Stimulated activated effector memory CD8-positive, alpha-beta T cell treated with anti-CD3 and anti-CD28 coated beads, Interleukin-12 subunit alpha, Interleukin-12 subunit beta, amount 100 ng/mL, for 72 hours (primary cell): ENCODE measurements around the gene RCOR2.

Source experiments
- ATAC-seq: fragments of 150-1000 bp; cut with Tn5 transposase; 2 replicates; pipeline ENCODE4 v1.10.0; 2021
- DNase-seq, 2 donors: peaks; one replicate each; pipeline ENCODE4 v3.0.0; 2021 to 2022; ENCODE audit warnings: low spot score in 2 of 2
- H3K27ac Mint-ChIP-seq: one replicate; pipeline ENCODE4 v1.8.0; 2022; ENCODE audit warnings: mild to moderate bottlenecking, mixed read lengths
- H3K36me3 Mint-ChIP-seq: one replicate; pipeline ENCODE4 v1.8.0; 2022; ENCODE audit warnings: mild to moderate bottlenecking, mixed read lengths
- H3K4me1 Mint-ChIP-seq: one replicate; pipeline ENCODE4 v1.8.0; 2022; ENCODE audit warnings: mixed read lengths
- H3K4me3 Mint-ChIP-seq: one replicate; pipeline ENCODE4 v1.8.0; 2022; ENCODE audit warnings: mild to moderate bottlenecking, mixed read lengths
- H3K9me3 Mint-ChIP-seq: one replicate; pipeline ENCODE4 v1.8.0; 2022; ENCODE audit warnings: mixed read lengths

RCOR2 gene

DNA sequence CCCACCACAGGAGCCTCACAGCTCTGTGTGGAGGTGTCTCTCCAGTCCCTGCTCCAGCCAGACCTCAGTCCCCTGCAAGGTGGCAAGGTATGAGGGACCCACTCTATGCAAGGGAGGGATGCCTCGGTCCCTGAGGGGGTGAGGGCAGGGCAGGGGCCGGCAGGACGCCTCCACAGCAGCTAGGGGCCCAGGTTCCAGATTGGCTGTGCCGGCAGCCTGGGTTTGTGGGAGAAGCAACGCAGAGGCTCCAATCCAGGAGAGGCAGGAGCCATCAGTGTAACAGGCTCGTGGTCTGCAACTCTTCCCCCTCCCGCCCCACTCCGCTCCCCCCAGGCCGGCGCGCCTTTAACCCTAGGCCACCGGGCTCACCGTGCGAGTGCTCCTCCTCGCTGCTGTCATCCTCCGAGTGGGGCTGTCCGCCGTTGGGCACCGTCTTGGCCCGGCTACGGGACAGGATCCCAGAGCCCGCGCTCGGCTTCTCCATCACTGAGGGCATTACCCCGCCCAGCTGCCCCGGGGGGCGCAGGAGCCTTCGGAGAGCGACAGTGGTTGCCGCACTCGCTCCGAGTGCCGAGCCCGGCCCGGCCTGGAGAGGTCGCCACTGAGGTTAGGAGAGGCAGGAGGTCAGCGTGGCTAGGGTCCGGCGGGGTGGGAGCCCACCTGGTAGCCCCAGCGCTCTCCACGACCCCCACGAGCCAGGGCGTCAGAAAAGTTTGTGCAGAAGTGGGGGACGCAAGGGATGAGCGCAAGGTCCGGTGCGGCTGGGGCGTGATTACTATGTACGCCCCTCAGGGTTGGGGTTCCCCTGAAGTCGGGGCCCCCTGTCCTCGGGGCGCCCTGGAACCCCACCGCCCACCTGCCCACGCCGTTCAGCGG is 765 bp downstream of the RCOR2 start:
- peaks cover 4% of the 10 kb centered on the region for H3K36me3 Mint-ChIP-seq
- peak overlapping the region; percentile 75 for H3K4me3 Mint-ChIP-seq
- DNase-seq (no peak), ATAC-seq (peak; percentile 36)
- H3K4me1 Mint-ChIP-seq, result peaks cover 17% of the 10 kb centered on the region
- H3K27ac Mint-ChIP-seq, result no peak overlapping the region
- no peaks in the 10 kb centered on the region for H3K9me3 Mint-ChIP-seq

DNA sequence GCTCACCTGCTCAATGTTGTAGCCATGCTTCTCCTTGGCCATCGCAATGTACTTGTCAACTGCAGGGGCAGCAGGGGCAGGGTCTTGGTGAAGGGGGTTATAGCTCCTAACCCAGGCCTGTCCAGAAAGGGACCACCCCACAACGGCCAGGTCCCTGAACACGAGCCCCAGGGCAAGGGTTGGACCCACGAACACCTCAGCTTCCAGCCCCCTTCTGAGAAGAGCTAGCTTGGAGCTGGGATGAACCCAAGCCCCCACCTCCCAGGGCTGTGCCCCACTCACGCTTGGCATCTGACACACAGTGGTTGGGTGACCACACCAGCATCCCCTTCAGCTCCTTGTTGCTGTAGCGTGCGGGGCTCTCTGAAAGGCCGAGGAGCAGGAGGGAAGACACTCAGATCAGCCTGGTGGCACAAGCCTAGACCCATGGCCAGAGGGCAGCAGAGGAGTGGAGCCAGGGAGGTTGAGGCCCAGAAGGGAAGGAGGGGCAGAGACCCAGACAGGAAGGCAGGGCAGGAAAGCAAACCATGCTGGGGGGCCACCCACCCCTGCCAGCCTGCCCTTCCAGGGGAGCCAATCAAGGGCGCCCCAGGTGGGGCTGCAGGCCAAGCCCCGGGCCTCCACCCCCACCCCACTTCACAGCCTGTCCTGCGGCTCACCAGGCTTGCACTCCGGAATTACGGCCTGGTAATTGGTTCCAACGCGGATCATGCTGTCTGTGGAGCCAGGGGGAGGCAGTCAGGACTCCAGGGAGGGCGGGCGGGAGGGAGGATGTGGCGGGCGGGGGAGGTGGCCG is 1.9 kb downstream of the RCOR2 start:
- ATAC-seq (no peak), DNase-seq (no peak)
- Mint-ChIP-seq H3K4me3 (no peak overlapping the region), H3K36me3 (peaks cover 14% of the 10 kb centered on the region), H3K9me3 (no peaks in the 10 kb centered on the region), H3K4me1 (peaks cover 17% of the 10 kb centered on the region), H3K27ac (peak overlapping the region; percentile 63)

DNA sequence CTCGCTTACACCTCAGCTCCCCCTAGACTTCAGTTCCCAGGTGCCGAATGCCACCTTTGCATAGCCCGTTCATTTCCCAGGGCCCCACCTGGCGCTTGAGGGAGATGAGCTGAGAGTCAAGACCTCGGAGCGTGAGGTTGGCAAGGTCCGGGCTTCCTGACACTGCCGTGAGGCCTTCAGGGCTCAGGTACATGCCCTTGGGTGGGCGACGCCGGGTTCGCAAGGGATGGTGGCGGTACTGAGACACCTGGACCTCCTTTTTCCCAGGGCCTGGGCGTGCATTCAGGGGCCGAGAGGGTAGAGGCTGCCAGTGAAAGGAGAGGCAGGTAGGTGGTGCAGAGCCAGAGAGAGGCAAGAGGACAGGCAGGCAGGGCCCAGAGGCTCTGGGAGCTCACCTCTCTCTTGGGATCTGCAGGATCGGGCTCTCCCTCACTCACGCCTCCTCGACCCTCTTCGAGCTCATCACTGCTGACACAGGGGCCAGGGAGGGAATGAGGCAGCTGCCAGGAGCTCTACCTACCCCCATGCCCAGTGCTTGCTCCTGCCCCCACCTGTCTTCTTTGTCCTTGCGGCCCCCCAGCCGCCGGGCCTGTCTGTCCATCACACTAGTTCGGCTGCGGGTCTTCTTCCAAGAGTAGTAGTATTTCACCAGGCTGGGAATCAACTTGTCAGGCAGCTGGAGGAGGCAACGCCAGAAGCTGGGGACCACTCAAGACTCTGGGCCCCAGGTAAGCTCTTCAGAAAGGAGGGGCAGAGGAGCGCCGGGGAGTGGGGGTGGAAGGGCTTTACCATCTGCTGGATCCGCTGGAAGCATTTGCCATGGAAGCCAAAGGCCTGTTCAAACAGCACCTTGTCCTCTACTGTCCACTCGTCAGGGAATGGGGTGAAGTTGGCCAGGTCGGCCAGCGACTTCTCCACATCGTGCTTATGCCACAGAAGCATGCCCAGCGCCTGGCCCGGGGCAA is 2.8 kb downstream of the RCOR2 start:
- DNase-seq (no peak), ATAC-seq (no peak)
- H3K4me3 Mint-ChIP-seq, result no peak overlapping the region
- no peak overlapping the region for H3K27ac Mint-ChIP-seq
- H3K9me3 Mint-ChIP-seq, result no peaks in the 10 kb centered on the region
- peaks cover 22% of the 10 kb centered on the region for H3K36me3 Mint-ChIP-seq
- peaks cover 17% of the 10 kb centered on the region for H3K4me1 Mint-ChIP-seq

DNA sequence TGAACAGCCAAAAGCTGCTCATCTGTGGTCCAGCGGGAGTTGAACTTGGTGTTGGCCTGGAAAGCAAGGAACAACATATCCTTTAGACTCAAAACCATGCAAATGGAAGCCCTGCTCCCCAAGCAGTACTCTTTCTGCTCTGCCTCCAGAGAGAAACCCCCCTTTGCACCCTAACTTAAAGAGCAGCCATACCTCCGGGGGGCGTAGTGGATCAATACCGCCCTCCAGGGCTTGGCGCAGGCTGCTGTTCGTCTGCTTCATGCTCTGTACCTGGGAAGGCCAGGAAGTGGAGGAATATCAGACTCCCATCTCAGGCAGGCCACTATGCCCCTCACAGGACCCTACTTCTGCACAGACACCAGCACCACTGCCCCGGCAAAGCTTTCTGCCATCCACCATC is 4.3 kb downstream of the RCOR2 start:
- H3K27ac Mint-ChIP-seq, result no peak overlapping the region
- peaks cover 8% of the 10 kb centered on the region for H3K4me1 Mint-ChIP-seq
- peaks cover 36% of the 10 kb centered on the region for H3K36me3 Mint-ChIP-seq
- no peaks in the 10 kb centered on the region for H3K9me3 Mint-ChIP-seq
- DNase-seq (no peak), ATAC-seq (no peak)
- no peak overlapping the region for H3K4me3 Mint-ChIP-seq

DNA sequence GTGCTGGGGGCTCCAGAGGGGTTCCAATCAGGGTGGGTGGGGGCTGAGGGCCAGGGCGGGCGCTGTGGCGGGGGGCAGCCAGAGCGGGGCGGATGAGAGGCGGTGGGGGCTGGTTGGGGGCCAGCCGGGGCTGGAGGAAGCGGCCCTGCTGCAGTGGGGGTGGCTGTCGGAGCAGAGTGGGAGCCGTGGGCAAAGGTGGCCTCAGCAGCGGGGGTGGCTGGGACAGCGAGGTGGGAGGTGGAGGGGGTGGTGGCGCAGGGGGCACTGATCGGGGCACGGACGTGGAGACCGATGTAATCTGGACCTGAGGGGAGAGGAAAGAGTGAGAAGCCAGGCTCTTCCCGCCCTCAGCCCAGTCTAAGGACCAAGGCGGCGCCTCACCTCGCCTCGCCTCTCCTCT is 5.1 kb downstream of the RCOR2 start:
- Mint-ChIP-seq H3K36me3 (peaks cover 44% of the 10 kb centered on the region), H3K4me3 (no peak overlapping the region), H3K4me1 (peaks cover 5% of the 10 kb centered on the region), H3K9me3 (no peaks in the 10 kb centered on the region), H3K27ac (no peak overlapping the region)
- DNase-seq (no peak), ATAC-seq (no peak)

DNA sequence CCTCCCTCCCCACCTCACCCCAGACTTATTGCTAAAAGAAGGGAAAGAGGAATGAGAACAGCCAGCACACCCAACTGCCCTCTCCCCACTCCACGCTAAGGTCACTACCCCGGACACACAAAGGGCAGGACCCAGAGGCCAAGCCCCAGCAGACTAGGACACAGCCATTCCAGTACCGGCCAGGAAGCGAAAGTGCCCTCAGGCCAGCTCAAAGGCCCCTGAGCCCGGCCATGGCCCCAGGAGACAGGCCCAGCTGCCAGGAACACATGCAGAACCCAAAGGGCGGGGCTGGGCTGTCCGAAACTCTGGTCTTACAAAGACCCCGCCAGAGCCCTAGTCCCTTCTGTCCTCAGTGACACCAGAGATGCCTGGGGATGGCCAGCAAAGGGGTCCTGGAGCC is 5.5 kb downstream of the RCOR2 start:
- Mint-ChIP-seq H3K4me1 (peaks cover 3% of the 10 kb centered on the region), H3K4me3 (no peak overlapping the region), H3K36me3 (peaks cover 49% of the 10 kb centered on the region), H3K9me3 (no peaks in the 10 kb centered on the region), H3K27ac (no peak overlapping the region)
- ATAC-seq (no peak), DNase-seq (no peak)

DNA sequence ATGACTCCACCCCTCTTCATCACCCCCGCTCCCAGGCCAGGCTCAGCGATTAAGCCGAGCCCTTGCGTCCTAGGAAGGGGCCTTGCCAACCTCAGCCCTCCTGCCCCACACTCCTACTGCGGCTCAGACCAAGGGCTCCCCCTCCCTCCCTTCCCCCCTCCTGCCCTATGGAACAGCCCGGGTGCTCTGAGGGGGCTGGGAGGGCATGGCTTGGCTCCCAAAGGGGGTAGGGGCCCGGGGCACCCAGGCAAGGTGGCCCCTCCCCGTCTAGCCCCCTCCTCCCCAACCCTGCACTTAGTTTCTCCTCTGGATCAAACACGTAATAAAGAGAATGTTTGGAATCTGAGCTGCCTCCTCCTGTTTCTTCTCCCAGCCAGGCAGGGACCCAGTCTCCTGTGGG is 6.3 kb downstream of the RCOR2 start:
- no peaks in the 10 kb centered on the region for H3K9me3 Mint-ChIP-seq
- no peak overlapping the region for H3K4me3 Mint-ChIP-seq
- H3K4me1 Mint-ChIP-seq, result no peaks in the 10 kb centered on the region
- H3K36me3 Mint-ChIP-seq, result peaks cover 56% of the 10 kb centered on the region
- no peak overlapping the region for H3K27ac Mint-ChIP-seq
- DNase-seq, result no peak
- ATAC-seq, result no peak

DNA sequence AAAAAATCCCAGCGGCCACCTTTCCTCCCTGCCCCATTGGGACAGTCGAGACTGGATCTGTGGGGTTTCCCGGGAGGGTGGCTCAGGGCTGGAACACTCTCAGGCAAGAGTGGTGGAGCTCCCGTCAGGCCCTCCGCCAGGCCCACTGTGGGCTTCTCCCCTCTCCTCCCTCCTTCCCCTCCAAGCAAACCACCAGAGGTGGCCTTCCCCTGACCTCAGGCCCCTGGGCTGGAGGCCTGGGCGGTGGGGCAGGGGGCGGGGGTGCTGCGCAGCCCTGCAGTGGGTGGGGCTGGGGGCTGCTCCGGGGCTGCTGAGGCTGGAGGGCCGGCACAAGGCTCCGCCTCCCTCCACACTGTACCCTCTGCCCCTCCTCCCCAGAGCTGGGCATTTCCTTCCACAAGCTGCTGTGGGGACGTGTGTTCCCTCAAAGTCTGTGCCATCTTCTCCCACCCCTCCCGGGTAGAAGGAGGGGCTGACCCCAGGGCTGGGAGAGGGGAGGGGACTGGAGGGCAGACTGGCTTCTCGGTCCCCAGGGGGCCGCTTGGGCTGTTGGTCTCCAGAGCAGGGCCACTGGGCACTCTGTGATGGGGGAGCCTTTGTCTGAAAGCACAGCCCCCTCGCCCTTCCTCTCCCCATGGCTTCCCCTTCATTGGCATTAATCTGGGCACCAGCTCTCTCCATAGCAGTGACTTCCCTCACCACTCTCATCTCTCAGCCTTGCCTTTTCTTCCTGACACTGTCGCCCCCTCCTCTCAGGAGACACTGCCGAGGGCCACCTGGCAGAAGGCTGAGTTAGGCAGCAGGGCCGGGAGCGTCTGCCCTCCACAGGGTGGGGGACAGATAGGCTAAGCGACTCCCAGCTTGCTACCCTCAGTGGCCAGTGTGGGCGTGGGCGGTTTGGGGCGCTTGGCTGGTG is 7.1 kb downstream of the RCOR2 start:
- peaks cover 65% of the 10 kb centered on the region for H3K36me3 Mint-ChIP-seq
- H3K9me3 Mint-ChIP-seq, result no peaks in the 10 kb centered on the region
- H3K27ac Mint-ChIP-seq, result peak overlapping the region; percentile 50
- H3K4me1 Mint-ChIP-seq, result no peaks in the 10 kb centered on the region
- no peak overlapping the region for H3K4me3 Mint-ChIP-seq
- ATAC-seq, result no peak
- no peak for DNase-seq

DNA sequence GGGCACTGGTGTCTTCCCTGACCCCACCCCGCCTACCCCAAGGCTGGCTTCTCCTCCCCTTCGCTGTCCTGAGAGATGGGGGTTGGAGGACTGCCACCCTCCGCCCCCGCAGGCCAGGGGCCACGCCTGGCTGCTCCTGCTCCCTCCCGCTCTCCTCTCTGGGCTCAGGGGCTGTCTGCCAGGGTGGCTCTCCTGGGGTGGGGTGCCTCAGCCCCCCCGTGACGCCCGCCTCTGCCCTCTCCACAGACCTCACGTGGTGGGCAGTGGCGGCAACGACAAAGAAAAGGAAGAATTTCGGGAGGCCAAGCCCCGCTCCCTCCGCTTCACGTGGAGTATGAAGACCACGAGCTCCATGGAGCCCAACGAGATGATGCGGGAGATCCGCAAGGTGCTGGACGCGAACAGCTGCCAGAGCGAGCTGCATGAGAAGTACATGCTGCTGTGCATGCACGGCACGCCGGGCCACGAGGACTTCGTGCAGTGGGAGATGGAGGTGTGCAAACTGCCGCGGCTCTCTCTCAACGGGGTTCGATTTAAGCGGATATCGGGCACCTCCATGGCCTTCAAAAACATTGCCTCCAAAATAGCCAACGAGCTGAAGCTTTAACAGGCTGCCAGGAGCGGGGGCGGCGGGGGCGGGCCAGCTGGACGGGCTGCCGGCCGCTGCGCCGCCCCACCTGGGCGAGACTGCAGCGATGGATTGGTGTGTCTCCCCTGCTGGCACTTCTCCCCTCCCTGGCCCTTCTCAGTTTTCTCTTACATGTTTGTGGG is 8.1 kb downstream of the RCOR2 start:
- Mint-ChIP-seq H3K9me3 (no peaks in the 10 kb centered on the region), H3K27ac (no peak overlapping the region), H3K36me3 (peaks cover 71% of the 10 kb centered on the region), H3K4me3 (no peak overlapping the region), H3K4me1 (no peaks in the 10 kb centered on the region)
- ATAC-seq, result no peak
- DNase-seq, result no peak

DNA sequence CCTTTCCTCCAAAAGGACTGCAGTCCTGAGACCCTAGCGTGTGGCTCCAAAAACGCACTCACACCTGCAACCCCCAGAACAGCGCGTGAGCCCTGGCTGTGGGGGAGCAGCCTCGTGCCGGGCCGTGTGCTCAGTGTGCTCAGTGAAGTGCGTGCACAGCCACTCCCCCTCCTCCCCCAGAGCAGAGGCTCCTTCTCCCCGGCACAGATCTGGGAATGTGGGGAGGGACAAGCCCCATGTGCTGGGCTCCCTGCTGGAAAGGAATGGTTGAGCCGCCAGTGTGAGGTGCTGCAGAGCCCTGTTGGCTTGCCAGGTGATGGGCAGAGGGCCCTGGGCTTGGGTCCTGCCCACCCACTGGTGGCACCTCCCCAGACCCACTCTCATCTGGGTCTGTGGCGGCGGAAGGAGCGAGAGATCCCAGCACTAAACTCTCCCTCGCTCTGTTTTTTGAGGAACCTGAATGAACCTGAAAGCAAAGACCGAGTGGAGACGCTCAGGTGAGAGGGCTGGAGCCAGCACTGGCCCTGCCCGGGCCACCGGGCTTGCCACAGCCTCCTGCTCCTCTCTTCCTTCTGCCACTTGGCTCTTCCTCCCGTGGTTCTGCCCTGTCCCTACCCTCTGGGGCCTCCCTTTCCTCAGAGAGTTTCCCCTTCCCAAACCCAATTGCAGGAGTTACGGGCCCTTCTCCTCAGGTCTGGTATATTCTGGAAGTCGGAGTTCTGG is 9.0 kb downstream of the RCOR2 start:
- Mint-ChIP-seq H3K4me1 (no peaks in the 10 kb centered on the region), H3K27ac (no peak overlapping the region), H3K4me3 (no peak overlapping the region), H3K9me3 (no peaks in the 10 kb centered on the region), H3K36me3 (peaks cover 80% of the 10 kb centered on the region)
- no peak for DNase-seq
- no peak for ATAC-seq

DNA sequence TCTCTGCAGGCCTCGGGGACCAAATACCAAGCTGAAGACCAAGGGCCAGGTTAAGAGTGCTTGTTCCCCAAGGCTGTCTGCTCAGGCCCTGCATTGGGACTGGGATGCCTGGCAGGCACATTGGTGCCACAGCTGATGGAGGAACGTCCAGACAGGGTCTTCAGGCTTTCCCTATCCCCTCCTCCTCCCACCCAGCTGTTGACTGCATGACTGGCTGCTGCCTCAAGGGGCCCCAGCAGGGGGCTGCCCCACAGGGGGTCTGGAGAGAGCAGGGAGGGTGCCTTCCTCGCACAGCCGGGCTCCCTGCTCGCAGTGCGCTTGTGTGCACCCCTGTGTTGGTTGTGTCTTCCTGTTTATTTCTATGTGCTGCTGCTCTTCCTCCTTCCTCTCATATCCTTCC is 9.9 kb downstream of the RCOR2 start:
- peaks cover 89% of the 10 kb centered on the region for H3K36me3 Mint-ChIP-seq
- no peaks in the 10 kb centered on the region for H3K4me1 Mint-ChIP-seq
- H3K27ac Mint-ChIP-seq, result peak overlapping the region; percentile 65
- H3K9me3 Mint-ChIP-seq, result no peaks in the 10 kb centered on the region
- no peak for ATAC-seq
- DNase-seq, result no peak
- H3K4me3 Mint-ChIP-seq, result no peak overlapping the region

DNA sequence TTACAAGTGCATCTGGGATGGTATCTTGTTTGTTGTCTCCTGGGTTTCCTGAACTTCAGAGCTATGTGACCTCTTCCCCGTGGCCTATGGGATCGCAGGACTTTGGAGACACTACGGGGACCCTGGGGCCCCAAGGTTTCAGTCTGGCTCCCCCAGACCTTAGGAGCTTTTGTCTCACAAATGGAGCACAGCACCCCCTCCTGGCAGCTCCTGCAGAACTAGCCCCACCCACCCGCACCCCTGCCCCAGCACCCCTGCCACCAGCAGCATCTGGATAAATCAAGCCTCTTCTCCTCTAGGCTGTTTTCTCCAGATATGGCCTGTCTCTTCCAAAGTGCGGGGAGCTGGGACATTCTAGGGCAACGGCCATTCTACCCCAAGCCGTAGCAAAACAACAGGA is 10.4 kb downstream of the RCOR2 start:
- peaks cover 94% of the 10 kb centered on the region for H3K36me3 Mint-ChIP-seq
- H3K4me3 Mint-ChIP-seq, result no peak overlapping the region
- ATAC-seq, result peak; percentile 42
- H3K27ac Mint-ChIP-seq, result peak overlapping the region; percentile 65
- H3K4me1 Mint-ChIP-seq, result no peaks in the 10 kb centered on the region
- H3K9me3 Mint-ChIP-seq, result no peaks in the 10 kb centered on the region
- no peak for DNase-seq

DNA sequence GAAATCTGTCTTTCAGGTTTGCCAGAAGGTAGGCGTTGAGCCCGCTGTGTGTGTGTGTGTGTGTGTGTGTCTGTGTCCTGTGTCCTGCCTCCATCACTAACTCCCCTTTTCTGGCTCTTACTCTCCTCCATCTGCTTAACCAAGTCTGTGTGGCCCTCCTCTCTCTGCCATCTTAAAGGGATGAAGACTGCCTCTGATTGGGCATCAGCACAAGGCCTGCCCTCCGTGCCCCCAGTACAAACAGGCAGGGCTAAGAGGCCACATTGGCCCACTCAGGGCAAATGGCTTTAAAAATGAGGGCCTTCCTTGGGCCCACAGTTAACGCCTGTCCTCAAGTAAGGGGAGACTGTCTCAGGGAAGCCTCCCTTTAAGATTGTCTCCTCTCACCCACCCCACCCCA is 10.9 kb downstream of the RCOR2 start:
- Mint-ChIP-seq H3K4me3 (no peak overlapping the region), H3K4me1 (no peaks in the 10 kb centered on the region), H3K27ac (peak overlapping the region; percentile 65), H3K36me3 (peaks cover 98% of the 10 kb centered on the region), H3K9me3 (no peaks in the 10 kb centered on the region)
- no peak for ATAC-seq
- no peak for DNase-seq
